Left forelimb (tissue), 1 donor: ENCODE results near the gene PTPRN2.
"Not testable (repeated sequence)": the region's sequence is repeated elsewhere in the genome, so short reads cannot be mapped to it uniquely, and the experiment has no call there.

Experiments
- DNase-seq: peaks from one replicate; pipeline ENCODE4 v3.0.0-alpha.2; 2018; ENCODE audit warnings: low spot score

Gene PTPRN2

DNA sequence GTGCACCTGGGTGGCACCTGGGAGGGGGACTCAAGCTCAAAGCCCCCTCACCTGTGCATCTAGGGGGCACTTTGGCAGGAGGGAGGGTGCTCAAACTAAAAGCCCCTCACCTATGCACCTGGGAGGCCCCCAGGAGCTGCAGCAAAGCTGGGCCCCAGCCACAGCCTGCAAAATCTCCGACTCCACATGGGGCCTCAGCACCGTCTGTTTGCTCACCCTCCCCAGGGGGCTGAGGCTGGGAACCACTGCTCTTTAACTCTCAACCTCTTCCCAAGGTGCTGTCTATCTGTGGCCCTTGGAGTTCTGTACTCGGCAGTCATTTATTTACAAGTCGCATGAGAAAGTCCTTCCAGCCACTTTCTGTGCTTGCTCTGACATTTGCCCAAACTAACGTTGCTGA lies 792.4 kb downstream of the PTPRN2 start:
- DNase-seq = no peak

DNA sequence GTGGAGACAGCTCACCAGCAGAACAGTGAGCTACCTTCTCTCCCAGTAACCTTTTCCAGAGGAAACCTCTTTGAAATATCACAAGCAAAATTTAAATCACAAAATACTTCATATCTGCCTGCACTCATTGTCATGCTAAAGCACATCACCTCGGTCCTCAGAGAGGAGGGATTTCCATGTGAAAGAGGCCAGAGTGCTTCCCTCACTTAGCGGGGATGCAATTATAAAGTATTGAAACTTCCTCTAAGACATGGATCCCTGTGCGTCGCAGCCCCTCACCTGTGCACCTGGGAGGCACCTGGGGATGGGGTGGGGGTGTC lies 792.9 kb downstream of the PTPRN2 start:
- no peak for DNase-seq

DNA sequence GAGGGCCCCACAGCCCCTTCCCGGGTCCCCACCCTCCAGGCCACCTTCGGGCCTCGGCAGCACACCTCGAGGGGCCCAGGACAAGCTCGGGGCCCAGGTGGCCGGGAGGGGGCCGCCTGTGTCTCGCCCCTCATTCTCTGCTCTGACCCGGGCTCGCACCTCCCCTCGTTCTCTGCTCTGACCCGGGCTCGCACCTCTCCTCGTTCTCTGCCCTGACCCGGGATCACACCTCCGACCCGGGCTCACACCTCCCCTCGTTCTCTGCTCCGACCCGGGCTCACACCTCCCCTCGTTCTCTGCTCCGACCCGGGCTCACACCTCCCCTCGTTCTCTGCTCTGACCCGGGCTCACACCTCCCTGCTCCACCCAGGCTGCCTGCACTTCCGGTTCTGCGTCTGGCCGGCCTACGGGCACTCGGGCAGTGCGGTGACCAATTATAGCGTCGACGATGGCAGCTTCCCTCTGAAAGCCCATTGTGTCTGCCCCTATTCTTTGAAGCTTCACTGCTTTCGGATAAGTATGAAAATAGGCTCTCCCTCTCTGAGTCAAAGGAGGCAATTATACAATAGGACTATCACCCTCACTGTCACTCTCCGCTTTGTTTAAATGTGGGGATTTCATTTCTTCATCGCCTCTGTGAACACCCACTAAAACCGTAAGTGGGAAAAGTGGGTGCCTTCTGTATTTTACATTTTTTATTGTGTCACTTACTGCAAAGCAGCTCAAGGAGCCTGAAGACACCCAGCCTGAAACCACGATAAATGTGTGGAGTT lies 793.5 kb downstream of the PTPRN2 start:
- no peak for DNase-seq

DNA sequence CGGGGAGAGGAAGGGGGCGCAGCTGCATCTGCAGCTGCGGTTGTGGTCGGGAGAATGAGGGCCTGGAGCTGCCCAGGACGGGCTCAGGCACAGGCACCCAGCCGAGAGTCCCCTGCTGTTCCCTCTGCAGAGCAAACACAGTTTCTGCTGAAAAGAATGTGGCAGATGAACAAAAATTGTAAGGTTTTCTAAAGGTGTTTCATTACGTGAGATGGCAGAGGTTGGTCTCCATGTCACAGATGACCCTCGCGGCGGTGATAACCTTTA lies 794.6 kb downstream of the PTPRN2 start:
- no peak for DNase-seq

DNA sequence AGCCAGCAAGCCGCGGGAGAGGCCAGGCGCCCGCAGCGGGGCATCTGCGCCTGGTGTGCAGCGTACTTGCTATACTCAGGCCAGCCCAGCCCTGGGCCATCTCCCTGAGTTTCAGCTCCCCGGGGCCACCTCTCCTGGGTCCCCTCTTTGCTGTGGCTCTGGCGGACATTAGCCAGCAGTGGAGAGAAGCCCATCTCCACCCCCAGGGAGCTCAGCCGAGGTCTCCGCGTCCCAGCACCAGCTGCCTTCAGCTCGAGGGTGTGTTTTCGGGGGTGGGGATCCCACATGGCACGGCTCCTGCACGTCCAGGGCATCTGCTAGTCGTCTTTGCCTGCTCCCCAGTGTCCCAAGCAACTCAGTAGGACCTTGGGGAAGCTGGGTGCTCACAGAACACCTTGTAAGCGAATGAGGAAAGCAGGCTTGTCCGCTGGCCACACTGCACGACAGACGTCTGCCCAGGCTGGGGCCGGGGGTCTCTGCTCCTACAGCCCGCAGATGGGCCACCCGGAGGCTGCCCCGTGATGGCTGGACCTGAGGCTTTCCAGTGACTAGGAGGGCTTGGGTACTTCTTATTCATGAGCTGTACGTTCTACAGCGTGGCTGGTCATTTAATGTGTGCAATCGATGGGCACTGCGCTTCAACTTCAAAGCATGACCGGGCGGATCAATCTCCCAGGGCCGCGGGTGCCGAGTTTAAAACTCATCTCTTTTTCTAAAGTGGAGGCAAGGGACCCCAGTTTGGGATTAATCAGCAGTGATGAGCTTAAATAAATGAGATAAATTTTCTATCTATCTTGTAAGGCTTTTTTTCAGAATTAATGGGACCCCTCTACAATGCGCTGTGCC lies 795.2 kb downstream of the PTPRN2 start:
- no peak for DNase-seq

DNA sequence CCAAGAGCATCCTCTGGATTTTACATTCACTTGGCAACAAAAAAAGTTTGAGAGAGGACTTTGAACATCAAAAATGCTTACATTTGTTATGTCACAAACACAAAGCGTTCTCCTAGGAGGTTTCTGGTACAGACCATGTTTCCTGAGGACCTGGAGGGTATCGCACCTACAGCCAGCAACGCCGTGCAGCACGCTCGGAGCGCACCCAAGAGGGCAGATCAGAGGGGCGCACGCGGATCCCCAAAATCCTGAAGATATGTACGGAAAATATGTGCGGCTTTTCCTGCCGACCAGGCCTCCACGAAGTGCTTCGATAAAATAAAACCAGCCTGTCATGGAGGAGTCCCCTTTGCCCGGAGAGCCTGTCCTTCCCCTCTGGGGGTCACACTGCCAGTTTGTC lies 796.0 kb downstream of the PTPRN2 start:
- no peak for DNase-seq

DNA sequence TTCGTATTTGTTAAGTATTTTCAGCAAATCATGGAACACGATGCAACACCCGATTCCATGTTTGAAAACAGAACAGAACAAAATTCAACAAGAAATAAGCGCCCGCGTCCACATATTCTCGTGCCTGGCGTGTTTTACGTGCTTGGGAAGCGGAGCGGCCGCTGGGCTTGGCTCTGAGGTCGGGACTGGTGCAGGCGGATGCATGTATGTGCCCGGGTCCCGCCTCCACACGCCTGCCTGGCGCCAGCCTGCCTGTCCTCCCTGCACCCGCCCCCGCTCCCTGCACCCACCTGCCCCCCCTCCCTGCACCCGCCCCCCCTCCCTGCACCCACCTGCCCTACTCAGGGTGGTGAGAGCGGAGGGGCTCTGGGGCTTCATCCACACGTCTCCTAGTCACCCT lies 796.4 kb downstream of the PTPRN2 start:
- no peak for DNase-seq

DNA sequence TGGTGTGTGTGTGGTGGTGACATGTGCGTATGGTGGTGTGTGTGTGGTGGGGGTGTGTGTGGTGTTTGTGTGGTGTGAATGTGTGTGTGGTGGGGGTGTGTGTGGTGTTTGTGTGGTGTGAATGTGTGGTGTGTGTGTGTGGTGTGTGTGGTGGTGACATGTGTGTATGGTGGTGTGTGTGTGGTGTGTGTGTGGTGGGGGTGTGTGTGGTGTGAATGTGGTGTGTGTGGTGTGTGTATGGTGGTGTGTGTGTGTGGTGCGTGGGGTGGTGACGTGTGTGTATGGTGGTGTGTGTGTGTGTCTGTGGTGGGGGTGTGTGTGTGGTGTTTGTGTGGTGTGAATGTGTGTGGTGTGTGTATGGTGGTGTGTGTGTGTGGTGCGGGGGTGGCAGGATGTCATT lies 797.7 kb downstream of the PTPRN2 start:
- no peak for DNase-seq

DNA sequence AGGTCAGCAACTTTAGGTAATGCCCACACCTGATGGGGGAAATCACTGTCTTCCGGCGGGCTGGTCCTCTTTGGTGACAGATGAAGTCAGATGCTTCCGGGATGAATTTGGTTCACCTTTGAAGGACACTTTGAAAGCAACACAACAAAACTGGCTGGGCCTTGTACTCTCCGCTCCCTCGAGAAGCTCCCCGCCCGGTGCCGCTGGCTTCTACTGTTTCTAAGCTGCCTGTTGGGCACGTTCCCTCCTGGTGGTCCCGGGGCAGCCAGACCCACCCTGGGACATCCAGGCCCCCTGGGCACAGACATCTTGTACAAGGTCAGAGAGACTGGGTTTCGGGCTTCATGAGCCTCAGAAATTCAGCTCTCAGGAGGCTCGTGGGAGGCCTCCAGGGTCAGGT lies 798.5 kb downstream of the PTPRN2 start:
- no peak for DNase-seq

DNA sequence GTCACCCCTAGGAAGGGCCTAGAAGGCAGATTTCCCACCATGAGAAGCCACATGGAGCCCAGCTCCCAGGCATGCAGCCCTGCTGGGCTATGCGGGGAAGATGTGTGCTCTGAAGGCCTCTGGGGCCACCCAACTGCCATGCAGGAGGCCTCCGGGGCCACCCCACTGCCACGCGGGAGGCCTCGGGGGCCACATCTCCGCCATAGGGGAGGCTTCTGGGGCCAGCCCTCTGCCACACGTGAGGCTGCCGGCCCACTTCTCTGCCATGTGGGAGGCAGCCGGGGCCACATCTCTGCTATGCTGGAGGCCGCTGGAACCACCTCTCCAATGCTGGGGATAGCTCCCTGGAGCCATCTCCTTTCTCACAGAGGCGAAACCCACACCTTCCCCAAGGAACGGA lies 799.0 kb downstream of the PTPRN2 start:
- no peak for DNase-seq

DNA sequence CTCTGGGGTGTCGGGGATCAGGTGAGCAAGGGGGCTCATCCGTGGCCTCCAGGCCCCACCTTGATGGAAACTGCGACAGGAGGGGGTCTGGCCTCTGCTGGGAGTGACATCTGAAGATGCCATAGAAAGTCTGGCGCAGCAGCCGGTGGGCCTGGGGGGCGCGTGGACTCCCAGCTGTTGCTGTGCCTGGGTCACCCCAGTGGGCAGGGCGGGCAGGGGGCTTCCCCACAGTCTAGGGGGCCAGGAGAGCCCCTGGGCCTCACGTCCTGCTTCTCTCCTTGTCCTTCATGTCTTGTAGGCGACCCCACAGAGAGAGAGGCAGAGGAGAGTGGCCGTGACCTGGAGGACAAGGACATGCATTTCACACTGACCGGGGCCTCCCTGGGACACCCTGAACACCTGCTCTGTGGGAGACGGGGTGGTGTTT lies 800.3 kb downstream of the PTPRN2 start:
- DNase-seq = no peak

DNA sequence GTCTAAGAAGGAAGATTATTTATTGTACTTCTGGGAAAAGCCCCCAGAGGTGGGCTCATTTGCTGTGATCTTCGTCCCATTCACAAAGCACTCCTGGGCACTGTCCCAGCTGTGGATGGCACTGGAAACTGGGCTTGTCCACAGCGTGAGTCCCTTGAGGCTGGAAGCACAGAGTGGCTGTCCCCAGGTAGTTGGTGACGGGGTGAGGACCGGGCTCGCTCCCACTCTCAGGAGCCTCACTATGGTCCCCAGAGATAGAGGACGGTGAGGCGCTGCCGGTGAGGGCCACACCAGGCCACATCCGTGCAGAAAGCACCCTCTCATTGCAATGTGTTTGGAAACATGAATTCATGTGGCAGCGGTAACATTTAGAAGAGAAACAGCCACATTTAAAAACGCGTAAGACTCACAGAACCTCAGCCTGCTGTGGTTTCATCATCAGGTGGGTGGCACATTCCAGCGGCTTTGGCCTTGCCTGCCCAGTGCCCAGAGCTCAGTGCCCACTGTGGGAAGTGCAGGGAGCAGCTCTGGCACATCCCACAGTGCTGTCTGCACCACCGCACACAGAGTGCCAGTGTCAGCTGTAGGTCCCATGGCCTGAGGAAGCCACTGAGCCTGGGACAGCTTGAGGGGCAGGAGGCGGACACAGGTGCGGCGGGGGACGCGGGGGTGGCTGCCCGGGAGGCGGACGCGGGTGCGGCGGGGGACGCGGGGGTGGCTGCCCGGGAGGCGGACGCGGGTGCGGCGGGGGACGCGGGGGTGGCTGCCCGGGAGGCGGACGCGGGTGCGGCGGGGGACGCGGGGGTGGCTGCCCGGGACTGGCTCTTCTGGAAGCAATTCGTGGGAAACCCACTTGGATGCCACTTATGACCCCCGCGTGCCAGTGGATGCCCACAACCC lies 801.0 kb downstream of the PTPRN2 start:
- DNase-seq = no peak

DNA sequence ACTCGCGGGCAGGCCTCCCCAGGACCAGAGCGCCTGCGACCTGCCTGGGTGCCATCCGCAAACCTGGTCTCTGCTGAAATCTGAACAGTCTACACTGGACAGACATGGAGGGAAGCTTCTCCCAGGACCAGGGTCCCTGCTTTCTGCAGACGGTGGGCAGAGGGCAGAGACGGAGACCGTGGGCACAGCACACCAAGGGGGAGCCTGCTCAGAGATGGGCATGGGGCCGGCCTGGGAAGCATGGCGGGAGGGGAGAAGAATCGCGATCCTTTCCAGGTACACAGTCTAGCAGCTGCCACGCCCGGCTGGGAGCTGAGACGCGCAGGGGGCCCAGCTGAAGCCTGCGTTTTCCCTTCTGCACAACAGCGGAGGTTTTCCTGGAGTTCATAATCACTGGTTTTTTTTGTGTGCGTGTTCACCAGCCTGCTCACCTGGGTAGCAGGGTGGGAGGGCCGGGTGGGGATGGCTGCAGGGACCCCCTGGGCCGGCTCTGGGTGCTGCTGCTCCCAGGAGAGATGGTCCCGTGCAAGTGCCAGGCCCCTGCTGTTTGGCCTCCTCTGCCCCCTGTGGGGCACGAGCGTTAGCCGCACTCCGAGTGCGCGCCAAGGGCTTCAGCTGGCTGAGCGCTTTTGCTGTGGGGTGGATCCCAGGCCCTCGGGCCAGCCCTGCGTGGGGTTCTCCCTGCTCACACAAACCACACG lies 802.0 kb downstream of the PTPRN2 start:
- DNase-seq = no peak

DNA sequence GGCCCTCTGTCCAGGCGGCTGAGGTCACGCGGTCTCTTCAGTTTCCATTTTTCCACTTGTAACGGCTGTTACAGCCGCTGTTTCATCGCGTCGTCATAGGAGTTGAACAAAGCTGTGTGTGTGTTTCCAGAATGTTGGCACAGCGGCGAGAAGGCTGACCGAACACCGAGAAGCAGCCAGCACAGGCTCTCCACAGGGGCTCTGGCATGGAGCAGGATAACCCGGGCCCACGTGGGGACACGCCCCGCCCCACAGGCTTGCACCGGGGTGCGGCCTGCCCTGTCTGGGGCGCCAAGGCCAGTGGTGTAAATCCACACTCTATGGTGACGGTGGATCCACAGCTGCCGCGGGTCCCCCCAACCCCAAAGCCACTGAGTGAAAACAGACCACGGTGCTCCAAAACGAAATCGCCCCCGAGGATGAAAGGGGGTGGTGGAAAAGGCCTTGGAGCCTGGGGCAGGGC lies 802.6 kb downstream of the PTPRN2 start:
- DNase-seq = no peak

DNA sequence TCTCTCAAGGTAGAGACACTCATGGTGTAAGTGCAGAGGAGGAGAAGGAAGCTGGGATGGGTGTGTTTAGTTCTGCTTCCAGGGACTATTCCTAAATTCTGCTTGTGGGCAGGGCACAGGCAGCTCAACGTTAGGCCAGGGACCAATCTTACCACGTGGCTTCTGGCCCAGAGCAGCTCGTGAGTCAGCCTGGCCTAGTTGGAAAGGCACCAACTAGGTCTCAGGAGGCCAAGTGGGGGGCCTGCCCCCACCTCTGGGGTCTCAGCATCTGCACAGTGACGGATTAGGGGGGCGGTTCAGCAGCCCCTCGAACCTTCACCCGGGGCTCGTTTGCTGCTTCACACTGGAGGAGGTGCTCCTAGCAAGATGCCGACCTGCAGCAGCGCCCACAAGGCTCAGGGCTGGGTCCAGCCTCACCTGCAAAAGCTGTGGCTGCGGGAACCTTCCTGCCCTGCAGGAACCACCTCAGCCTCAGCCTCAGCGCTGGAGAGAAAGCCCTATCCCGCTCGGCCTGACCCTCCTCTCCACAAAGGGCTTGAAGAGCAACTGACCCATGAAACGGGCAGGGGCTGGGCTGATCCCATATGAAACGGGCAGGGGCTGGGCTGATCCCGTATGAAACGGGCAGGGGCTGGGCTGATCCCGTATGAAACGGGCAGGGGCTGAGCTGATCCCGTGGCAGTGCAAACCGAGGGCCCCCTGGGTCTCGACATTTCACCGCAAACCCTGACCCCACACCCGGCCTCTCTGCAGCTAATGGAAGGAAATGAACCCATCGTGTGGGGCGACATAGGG lies 803.4 kb downstream of the PTPRN2 start:
- no peak for DNase-seq

DNA sequence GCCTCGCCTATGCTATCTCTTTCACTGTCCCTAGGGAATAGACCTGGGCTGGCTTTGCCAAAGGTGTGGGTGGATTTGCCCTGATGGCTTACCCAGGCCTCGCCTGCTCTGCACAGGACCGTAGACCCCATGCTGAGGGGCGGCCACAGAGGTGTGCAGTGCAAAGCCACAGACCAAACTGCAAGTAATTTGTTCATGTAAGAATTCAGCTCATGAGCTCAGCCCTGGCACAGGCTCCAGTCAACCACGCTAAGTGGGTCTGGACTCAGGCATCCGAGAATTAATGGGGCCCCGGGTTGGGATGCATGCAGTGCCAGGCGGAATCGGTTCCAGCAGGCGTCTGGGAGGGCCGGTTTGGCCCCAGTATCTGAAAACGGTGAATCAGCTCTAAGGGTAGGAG lies 805.6 kb downstream of the PTPRN2 start:
- no peak for DNase-seq

DNA sequence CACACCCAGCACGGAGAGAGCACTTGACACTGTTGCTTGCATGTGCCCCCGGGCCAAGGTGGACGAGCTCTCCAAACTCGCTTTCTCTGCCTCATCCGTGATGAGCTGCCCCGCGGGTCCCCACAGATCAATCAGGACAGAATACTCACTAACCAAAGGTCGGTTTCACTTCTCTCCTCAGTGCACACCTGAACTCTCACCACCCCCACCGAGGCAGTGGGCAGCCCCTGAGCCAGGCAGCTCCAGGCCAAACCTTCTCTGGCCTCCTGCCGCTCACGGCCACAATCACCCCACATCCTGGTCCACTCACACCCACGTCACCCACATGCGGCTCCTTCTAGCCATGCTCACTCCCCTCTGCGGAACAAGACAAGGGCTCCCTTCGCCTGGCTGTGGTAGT lies 806.9 kb downstream of the PTPRN2 start:
- DNase-seq = no peak

DNA sequence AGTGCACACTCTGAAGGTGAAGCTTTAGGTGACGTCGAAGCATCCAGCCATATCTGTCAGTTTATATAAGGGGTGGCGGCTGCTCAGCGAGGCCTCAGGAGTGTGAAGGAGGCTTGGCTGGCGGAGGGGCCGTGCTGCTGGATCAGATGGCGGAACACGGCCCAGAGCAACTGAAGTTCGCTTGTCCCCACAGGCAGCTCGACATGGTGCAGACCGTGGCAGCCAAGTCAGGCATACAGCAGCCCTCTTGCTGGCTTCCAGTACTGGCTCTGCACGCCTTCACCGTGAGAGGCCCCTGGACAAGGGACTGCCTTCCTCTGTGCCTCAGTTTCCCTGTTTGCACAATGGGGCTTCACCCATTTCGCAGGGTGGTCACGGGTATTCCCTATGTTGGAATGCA lies 807.3 kb downstream of the PTPRN2 start:
- DNase-seq = no peak

DNA sequence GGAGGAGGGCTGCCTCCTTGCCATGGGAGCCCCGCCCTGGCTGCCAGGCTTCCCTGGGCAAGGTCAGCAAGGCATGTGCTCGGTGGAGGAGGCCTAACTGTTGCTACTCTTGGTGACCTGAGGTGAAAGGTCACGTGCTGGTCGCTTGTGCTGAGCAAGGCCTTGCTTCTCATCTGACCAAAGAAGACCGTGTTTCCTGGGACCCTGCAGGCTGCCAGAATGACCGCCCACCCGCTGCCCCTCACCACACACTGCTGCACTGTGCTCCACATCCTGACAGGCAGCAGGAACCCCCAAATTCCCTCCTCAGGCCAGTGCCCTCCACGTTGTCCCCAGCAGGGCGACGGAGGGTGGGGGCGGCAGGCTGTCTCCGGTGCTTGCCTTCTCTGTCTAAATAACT lies 808.4 kb downstream of the PTPRN2 start:
- no peak for DNase-seq

DNA sequence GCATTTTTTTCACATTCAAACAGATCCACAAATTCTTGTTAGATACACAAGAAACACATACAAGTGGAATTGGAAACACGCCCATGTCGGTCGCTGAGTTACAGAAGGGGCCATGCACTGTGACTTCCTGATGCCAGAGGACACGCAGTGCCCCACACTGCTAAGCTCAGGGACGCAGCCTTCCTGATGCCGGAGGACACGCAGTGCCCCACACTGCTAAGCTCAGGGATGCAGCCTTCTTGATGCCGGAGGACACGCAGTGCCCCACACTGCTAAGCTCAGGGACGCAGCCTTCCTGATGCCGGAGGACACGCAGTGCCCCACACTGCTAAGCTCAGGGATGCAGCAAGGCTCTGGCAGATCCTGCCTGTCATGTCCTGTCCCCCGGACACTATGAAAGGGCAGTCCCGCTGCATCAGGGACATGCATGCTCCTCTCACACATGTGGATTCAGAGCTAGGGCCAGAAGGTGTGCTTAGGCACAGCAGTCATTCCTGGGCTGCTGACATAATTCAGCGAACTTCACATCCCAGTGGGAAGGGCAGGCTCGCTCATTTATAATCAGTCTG lies 810.3 kb downstream of the PTPRN2 start:
- DNase-seq = not testable (repeated sequence)
